Measurements from ENCODE around the gene ALAD.

Gene ALAD

GRCh38 chr9:113340011-113340699 is 60.9 kb downstream of the ALAD start, which contains the start of gene WDR31:
Gene WDR31, minus strand, starts transcription at chr9:113340275. Its CDS starts 8,253 bp downstream, at chr9:113332022.
- DNase-seq (ENCODE audit: low spot score in 2 of 2): peak; percentile 57 to 79
- Mint-ChIP-seq H3K27me3 (no peaks in the 10 kb centered on the region), H3K36me3 (no peaks in the 10 kb centered on the region), H3K4me3 (peak within 1 kb of the TSS; percentile 84), H3K27ac (no peak within 1 kb of the TSS), H3K4me1 (peaks cover 10% of the 10 kb centered on the region), H3K9me3 (no peaks in the 10 kb centered on the region)
- ATAC-seq (ENCODE audit: low read depth): peak; percentile 95

GRCh38 chr9:113337714-113338113 is 63.4 kb downstream of the ALAD start:
- Mint-ChIP-seq H3K27me3 (no peaks in the 10 kb centered on the region), H3K4me1 (peaks cover 10% of the 10 kb centered on the region), H3K4me3 (no peak overlapping the region), H3K9me3 (no peaks in the 10 kb centered on the region), H3K27ac (no peak overlapping the region), H3K36me3 (no peaks in the 10 kb centered on the region)
- DNase-seq (ENCODE audit: low spot score in 2 of 2) (no peak), ATAC-seq (ENCODE audit: low read depth) (no peak)

Data from memory B cell (primary cell).